GM12878 (cell line): ENCODE measurements around the gene GALNS. TPM values are rescaled to one million over a fixed set of nuclear protein-coding genes. Genes with fewer than 3 reads are reported as not detected.

Source experiments
- ATAC-seq: fragments of 200-7000 bp; cut with Tn5 transposase; 3 replicates; pipeline ENCODE4 v1.9.1; 2020; ENCODE audit warnings: mild to moderate bottlenecking, moderate library complexity
- BruUV-seq: library from RNA; stranded (reverse); fragments of 400-500 nt; replicated peaks from 2 replicates; lab custom pipeline; 2021; lab: Mats Ljungman, UMichigan
- CTCF ChIA-PET: fragments of 300-600 bp; sonication (Branson Sonifier 250); formaldehyde crosslinking; extraction: SDS; loops from one replicate; lab custom pipeline; 2021; ENCODE audit warnings: inconsistent platforms; lab: Yijun Ruan, JAX
- POLR2A ChIA-PET: fragments of 350-600 bp; formaldehyde crosslinking; extraction: SDS; loops from one replicate; lab custom pipeline; 2021; ENCODE audit warnings: inconsistent platforms; lab: Charles Lee
- RAD21 ChIA-PET: fragments of 300-600 bp; sonication (Branson Sonifier 250); formaldehyde crosslinking; loops from one replicate; lab custom pipeline; 2023; ENCODE audit warnings: antibody characterized with exemption; ENCODE audit not compliant: unreplicated experiment; lab: Charles Lee
- SMC1A ChIA-PET: fragments of 300-600 bp; sonication (Branson Sonifier 250); formaldehyde crosslinking; loops from one replicate; lab custom pipeline; 2023; ENCODE audit not compliant: unreplicated experiment, uncharacterized antibody; lab: Charles Lee
- DNase-seq: peaks from one replicate; pipeline ENCODE4 v3.0.0-alpha.2; 2011; ENCODE audit warnings: low read depth, low spot score
- FAIRE-seq: peaks from 3 replicates; lab custom pipeline; 2011; peaks lifted over from hg19 to GRCh38; lab: Jason Lieb, UNC
- H2AFZ ChIP-seq: 2 replicates; pipeline ENCODE4 v1.6.0; 2011; ENCODE audit warnings: low read depth, low read length, control low read depth; ENCODE audit not compliant: control insufficient read depth
- H3K27ac ChIP-seq: 2 replicates; pipeline ENCODE4 v1.5.1; 2011; ENCODE audit warnings: control low read depth; ENCODE audit not compliant: control insufficient read depth, insufficient read depth
- H3K27me3 ChIP-seq, 2 experiments: replicated peaks in 1 of 2; 2 replicates each; pipeline versions ENCODE4 v1.6.0 to v1.6.1; 2011; ENCODE audit warnings: low read length in 1 of 2; ENCODE audit not compliant: control insufficient read depth in 2 of 2, insufficient read depth in 2 of 2
- H3K36me3 ChIP-seq, 2 experiments: 2 replicates each; pipeline ENCODE4 v1.5.1; 2011; ENCODE audit warnings: low read length in 1 of 2; ENCODE audit not compliant: control insufficient read depth in 2 of 2, insufficient read depth in 2 of 2
- H3K4me1 ChIP-seq: 2 replicates; pipeline ENCODE4 v1.6.1; 2011; ENCODE audit warnings: mild to moderate bottlenecking, low read length, moderate library complexity, mixed read lengths; ENCODE audit not compliant: control insufficient read depth, insufficient read depth
- H3K4me2 ChIP-seq: 2 replicates; pipeline ENCODE4 v1.6.0; 2011; ENCODE audit warnings: control low read depth; ENCODE audit not compliant: control insufficient read depth, insufficient read depth
- H3K4me3 ChIP-seq: fragments of 200-600 bp; sonication (generic); 2 replicates; pipeline ENCODE4 v1.5.1; 2016
- H3K79me2 ChIP-seq: 2 replicates; pipeline ENCODE4 v1.6.0; 2011; ENCODE audit warnings: low read length; ENCODE audit not compliant: control insufficient read depth, insufficient read depth
- H3K9ac ChIP-seq: 2 replicates; pipeline ENCODE4 v1.8.0; 2011; ENCODE audit warnings: low read length, control low read depth, mixed read lengths; ENCODE audit not compliant: control insufficient read depth, insufficient read depth
- H3K9me3 ChIP-seq: replicated peaks from 3 replicates; pipeline ENCODE4 v1.5.1; 2011; ENCODE audit warnings: mild to moderate bottlenecking, low read length; ENCODE audit not compliant: control insufficient read depth, insufficient read depth
- H4K20me1 ChIP-seq: 2 replicates; pipeline ENCODE4 v1.6.0; 2011; ENCODE audit not compliant: control insufficient read depth, insufficient read depth
- CEBPB ChIP-seq, 2 experiments: fragments of 150-350 bp in 1 of 2; IDR thresholded peaks; 2 replicates each; pipeline ENCODE4 v1.6.1; 2012 to 2014; ENCODE audit warnings: low read depth in 2 of 2, low read length in 2 of 2, borderline replicate concordance in 1 of 2, inconsistent platforms in 1 of 2
- ETV6 ChIP-seq, 2 experiments: fragments of 450-650 bp in 1 of 2; IDR thresholded peaks in 1 of 2; conservative IDR thresholded peaks in 1 of 2; 2 replicates each; pipeline ENCODE4 v1.6.1; 2014; ENCODE audit warnings: antibody characterized with exemption in 1 of 2, borderline replicate concordance in 1 of 2, low read depth in 1 of 2, mild to moderate bottlenecking in 1 of 2, moderate library complexity in 1 of 2
- IKZF2 ChIP-seq, 2 experiments: fragments of 450-650 bp; IDR thresholded peaks; 2 replicates each; pipeline ENCODE4 v1.6.1; 2017; ENCODE audit warnings: mild to moderate bottlenecking in 2 of 2, moderate library complexity in 2 of 2
- IRF3 ChIP-seq: fragments of 450-650 bp; IDR thresholded peaks from 2 replicates; pipeline ENCODE4 v1.6.1; 2014; ENCODE audit warnings: mild to moderate bottlenecking
- MTA2 ChIP-seq: fragments of 450-650 bp; IDR thresholded peaks from 2 replicates; pipeline ENCODE4 v1.6.1; 2016; ENCODE audit warnings: low read depth, mild to moderate bottlenecking, moderate library complexity
- NRF1 ChIP-seq: conservative IDR thresholded peaks from 2 replicates; pipeline ENCODE4 v1.6.1; 2011; ENCODE audit warnings: mild to moderate bottlenecking, low read depth, low read length, improper control_type of control experiment
- PML ChIP-seq: IDR thresholded peaks from 2 replicates; pipeline ENCODE4 v1.6.1; 2012; ENCODE audit warnings: low read length, inconsistent platforms
- WGBS: methylation state at CpG from one replicate; pipeline ENCODE4 v1.1.6; 2016; ENCODE audit warnings: low lambda C conversion rate; ENCODE audit not compliant: insufficient replicate concordance, insufficient coverage; ENCODE audit errors: missing lambda C conversion rate; 5-methylcytosine and 5-hydroxymethylcytosine counted together
- in situ Hi-C: fragments of 300-500 bp; cut with MboI; formaldehyde crosslinking; loops from 9 replicates; pipeline ENCODE4 v1.14.3; 2018; ENCODE audit warnings: mixed read lengths
- intact Hi-C: fragments of 100-400 bp; cut with micrococcal nuclease; formaldehyde crosslinking; loops from one replicate; pipeline ENCODE4 v1.14.2; 2022; ENCODE audit not compliant: unreplicated experiment
- polyA plus RNA-seq, 11 experiments: library from polyadenylated mRNA; depleted of rRNA in 4 of 11; unstranded in 6 of 11; stranded (reverse) in 5 of 11; fragments of >200 nt; fragmentation: Nextera tagmentation in 4 of 11; fragmentation: Illumina TruSeq in 1 of 11; extraction: Ambion mirVana in 4 of 11; extraction: Trizol in 1 of 11; gene quantifications; 1 replicate in 1 of 11; 2 replicates in 10 of 11; pipeline versions ENCODE4 v1.2.1 to v1.2.3, GENCODE V29; 2011 to 2016; ENCODE audit warnings: inconsistent platforms in 2 of 11, missing spikeins in 2 of 11, low read depth in 1 of 11
- total RNA-seq, 4 experiments: library from RNA; depleted of rRNA in 3 of 4; stranded (reverse); fragments of >200 nt in 3 of 4; fragmentation: Illumina TruSeq in 1 of 4; extraction: Trizol in 1 of 4; gene quantifications; 2 replicates each; pipeline versions ENCODE4 v1.2.1 to v1.2.3, GENCODE V29; 2013 to 2021

GALNS gene
- total and polyA plus RNA-seq, 10 of the 15 experiments (the other 5 are each of a cell fraction or from before 2014, with no cell fraction given), result 0.37 to 12.4 (median 5.3) TPM

GRCh38 chr16:88869673-88869980 lies 12.9 kb upstream of the GALNS start:
- POLR2A ChIA-PET, result no interaction called here
- Histone ChIP-seq H3K9ac (no peak overlapping the region), H3K9me3 (no peaks in the 10 kb centered on the region), H3K79me2 (no peaks in the 10 kb centered on the region), H2AFZ (no peak overlapping the region), H4K20me1 (no peaks in the 10 kb centered on the region), H3K27ac (no peak overlapping the region), H3K4me3 (no peak overlapping the region), H3K4me1 (no peaks in the 10 kb centered on the region; the same call in 1 of the 2 replicates), H3K4me2 (no peak overlapping the region), H3K36me3 (no peaks in the 10 kb centered on the region), H3K27me3 (peaks cover 4 to 6% of the 10 kb centered on the region in 2 experiments)
- in situ Hi-C loops, result no loop called here
- FAIRE-seq (no peak), ATAC-seq (no peak), DNase-seq (no peak)
- WGBS, result 80% methylated on average over 9 of the region's 9 CpGs
- BruUV-seq, result no TSS peak
- SMC1A ChIA-PET, result no interaction called here
- CTCF ChIA-PET, result no interaction called here
- intact Hi-C loops, result no loop called here
- RAD21 ChIA-PET, result no interaction called here
- TF ChIP-seq ETV6 (conservative IDR thresholded peaks at IDR 0.05 in 1 of 2, IDR thresholded peaks at IDR 0.05 in 1 of 2; ENCODE audit: borderline replicate concordance in 1 of 2, low read depth in 1 of 2) (no peak), NRF1 (no peak), CEBPB (IDR thresholded peaks at IDR 0.05; ENCODE audit: borderline replicate concordance in 1 of 2, low read depth in 2 of 2, low read length in 2 of 2) (no peak), PML (no peak), IKZF2 (IDR thresholded peaks at IDR 0.05) (no peak), MTA2 (no peak), IRF3 (no peak)
